HG02973 (cell line): ENCODE results near the gene AIF1.

ENCODE experiments used
- ATAC-seq: cut with Tn5 transposase; IDR thresholded peaks from one replicate; pipeline ENCODE4 v1.9.1; 2021; ENCODE audit warnings: moderate library complexity; ENCODE audit not compliant: unreplicated experiment

AIF1 gene

GRCh38 chr6:31641370-31641769 is 26.3 kb downstream of the AIF1 start:
- ATAC-seq, result no peak

- ATAC-seq, result no peak
Measured at GRCh38 chr6:31642798-31643570, 27.9 kb downstream of the AIF1 start.

GRCh38 chr6:31643818-31644454 is 28.9 kb downstream of the AIF1 start:
- ATAC-seq, result no peak

DNA sequence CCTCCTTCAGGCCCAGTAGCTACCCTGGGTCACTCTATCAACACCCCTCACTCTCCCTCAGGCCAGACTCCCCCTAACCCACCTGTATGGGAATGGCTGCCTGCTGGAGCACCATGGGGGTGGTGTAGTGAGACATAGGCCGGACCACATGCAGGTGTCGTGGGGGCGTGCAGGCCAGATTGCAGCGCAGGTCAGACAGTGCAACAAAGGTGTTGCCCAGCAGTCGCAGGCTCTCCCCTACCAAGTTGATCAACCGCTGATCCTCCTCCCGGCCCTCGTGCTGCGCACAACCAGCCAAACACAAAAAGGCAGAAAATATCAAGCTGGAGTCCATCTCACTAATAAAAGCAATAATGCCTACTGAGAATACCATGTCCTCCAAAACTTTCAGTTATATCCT is 30.3 kb downstream of the AIF1 start:
- no peak for ATAC-seq

GRCh38 chr6:31651602-31652191 is 36.7 kb downstream of the AIF1 start:
- peak; percentile 27 for ATAC-seq

GRCh38 chr6:31652925-31653724 is 38.1 kb downstream of the AIF1 start:
- ATAC-seq, result peak; percentile 44

GRCh38 chr6:31654574-31655348 is 39.7 kb downstream of the AIF1 start:
- no peak for ATAC-seq

DNA sequence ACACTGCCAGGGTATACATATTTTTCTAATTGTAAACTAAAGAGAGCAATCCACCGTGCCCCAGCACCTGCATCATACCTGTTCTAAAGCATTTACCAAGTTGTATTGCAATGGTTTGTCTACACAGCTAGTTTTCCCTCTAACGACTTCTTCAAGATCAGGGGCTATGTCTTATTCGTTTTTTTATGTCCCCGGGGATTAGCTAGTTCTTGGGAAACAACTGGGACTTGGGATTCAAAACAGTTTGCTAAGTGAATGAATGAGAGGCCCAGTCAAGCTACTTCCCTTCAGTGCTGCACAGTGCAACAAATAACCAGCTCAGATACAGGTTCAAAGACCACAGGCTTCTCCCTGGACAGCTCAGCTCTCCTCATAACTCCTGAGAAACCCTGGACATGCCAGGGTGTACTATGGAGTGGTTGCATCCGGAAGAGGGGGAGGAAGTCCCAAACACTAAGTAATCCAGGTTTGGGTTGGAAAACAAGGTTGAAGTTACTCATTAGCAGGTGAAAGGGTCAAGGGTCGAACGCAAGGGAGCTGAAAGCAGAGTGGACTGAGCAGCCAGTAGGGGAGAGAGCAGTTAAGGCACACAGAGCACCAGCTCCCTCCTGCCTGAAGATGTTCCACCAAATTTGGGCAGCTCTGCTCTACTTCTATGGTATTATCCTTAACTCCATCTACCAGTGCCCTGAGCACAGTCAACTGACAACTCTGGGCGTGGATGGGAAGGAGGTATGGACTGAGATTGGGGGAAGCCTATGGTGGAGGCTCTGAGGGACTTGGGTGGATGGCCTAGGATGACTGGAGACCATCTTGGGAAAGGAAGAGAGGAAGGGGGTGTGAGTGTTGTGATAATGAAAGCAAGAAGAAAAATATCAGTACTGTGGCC is 40.6 kb downstream of the AIF1 start, which contains the start of gene APOM:
Gene APOM, plus strand, starts transcription at position 546 of the 889 bp plus-strand sequence. Its CDS starts 73 bp downstream, at position 619.
- ATAC-seq, result no peak

DNA sequence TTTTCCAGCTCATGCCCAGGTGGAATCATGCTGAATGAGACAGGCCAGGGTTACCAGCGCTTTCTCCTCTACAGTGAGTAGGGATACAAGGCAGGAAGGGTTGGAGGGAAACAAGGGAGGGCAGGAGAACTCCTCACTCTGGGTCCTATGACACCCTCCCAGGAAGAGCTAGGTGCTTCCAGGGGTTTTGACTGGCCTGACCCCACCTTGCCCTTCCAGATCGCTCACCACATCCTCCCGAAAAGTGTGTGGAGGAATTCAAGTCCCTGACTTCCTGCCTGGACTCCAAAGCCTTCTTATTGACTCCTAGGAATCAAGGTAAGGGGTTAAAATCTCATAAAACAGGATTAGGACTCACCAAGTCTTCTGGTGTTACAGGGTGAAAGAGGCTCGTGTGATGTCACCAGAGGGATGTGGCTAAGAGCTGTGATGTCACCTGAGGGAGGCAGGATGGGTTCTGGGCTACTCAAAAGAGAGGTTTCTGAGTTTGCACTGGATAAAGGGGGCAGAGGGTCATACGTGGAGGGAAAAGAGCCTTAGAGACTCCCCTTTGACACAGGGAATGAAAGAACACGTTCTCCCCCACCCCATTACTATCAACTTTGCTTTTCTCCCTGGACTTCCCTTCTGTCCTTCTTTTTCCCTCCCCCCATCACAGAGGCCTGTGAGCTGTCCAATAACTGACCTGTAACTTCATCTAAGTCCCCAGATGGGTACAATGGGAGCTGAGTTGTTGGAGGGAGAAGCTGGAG is 42.5 kb downstream of the AIF1 start:
- ATAC-seq, result no peak

DNA sequence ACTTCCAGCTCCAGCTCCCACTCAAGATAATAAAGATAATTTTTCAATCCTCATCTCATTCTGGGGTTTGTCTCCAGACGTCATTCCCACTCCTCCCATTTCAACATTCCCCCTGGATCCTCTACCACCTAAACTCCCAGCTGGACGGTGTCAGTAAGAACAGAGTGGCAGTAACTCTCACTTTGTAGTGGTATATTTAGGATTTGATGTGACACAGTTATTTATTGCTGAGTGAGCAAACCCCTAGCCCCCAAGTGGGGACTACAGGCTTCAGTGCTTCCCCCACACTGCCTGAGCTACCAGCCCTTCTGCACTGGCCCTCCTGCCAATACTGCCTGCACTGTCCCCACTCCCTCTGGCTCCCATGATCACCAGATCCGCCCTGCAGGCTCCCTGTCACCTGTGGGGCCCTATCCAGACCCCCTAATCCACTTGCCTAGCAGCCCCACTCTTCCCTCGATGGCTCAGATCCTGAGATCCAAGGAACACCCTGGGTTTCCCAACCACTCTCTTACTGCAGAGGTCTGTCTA is 43.2 kb downstream of the AIF1 start:
- ATAC-seq, result no peak

GRCh38 chr6:31658983-31659648 is 44.1 kb downstream of the AIF1 start:
- ATAC-seq, result no peak

DNA sequence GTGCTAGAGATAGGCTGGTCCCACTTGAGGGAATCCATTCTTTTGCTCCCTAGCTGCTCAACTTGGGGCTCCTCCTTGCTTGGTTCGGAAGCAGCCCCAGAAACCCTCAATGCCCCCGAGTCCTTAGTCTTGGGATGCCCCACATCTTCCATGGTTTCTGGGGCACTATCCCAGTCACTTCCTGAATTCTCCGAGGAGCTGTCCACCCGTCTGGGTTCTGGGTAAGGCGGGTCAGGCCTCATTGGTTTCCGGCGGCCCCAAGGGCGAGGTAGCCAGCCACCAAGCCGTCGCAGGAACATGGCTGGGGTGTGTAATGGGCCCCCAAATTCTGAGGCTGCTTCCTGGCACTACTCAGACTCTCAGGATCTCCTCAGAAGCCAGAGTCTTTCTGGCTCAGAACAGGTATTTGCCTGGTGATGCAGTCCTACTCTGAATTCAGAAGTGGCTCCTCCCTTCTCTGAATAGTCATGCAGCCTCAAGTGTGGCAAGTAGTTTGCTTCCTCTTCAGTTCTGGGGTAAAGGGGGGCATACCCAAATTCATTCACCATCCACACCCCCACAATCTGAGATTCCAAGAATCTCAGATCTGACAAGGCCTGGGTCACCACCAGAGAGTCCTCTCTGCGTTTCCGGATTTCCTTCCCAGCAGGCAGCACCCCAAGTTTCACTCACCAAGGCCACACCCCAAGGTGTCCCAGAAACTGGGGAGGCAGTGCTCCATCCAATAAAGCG is 44.8 kb downstream of the AIF1 start:
- no peak for ATAC-seq

DNA sequence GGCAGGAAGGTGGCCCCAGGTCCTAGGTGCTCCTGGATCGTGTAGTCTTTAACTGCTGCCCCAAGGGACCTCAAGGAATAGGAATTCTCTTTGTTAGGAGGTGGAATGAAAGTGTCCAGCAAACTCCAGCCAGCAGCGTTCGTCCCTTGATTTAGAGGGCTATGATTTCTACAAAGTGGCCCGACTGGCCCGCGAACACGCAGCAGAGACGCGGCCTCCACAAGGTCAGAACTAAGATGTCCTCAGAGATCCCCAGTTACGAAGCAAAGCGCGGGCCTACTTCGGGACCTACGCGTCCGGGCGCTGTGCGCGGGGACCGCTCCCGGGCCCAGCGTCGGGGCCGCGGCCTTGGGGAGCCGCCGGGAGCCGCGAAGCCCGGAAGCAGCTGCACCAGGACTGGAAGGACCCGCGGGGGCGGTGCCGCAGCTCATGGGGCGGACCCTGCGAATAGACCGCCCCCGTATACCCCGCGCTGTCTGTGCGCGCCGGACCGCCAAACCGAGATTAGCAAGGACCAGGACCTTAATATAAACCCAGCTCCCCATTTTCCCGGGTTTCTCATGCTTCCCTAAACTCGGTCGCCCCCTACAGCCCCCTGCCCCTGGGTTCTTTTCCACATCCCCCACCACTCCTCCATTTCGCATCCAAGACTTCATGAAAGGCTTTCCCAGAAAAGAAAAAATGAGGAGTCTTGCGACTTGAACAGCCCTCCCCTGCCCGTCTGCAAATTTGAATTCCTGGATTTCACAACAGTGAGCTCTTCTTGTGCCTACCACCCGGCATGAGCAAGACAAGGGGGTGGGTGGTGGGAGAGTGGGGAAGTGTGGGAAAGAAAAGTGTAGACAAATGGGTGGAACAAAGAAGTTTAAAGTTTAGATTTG is 45.6 kb downstream of the AIF1 start, which contains the start of gene C6orf47:
Gene C6orf47, minus strand, starts transcription at position 398 of the 881 bp plus-strand sequence. CDS start 831 bp downstream, outside the sequence.
- peak; percentile 38 for ATAC-seq

- ATAC-seq, result no peak
Measured at GRCh38 chr6:31661262-31662123, 46.5 kb downstream of the AIF1 start.

DNA sequence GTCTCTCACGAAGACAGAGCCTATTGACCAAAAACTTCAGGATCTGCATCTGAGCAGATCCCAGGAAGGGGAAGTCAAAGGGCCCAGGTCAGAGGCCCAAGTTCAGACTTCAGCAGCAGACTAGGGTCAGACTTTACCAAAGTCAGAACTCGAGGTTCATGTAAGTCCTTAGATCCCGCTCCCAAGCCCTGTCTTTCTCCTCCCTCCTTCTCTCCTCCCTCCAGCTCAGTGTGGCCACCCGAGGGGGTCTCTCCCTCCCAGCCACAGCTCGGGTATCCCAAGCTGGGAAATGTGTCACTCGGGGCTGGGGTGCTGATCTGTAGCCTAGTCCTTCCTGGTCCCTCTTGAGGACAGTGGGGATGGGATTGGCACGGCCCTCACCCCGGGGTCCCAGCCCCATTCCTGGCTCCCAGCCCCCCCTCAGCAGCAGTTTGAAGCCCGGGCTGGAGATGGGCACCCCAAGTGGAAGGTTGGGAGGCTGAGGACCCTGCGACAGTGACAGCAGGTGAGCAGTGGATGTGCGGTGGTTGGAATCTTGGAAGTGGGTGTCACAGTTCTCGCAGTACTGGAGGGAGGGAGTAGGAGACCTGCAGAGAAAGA is 47.2 kb downstream of the AIF1 start:
- ATAC-seq, result no peak
